ENCODE data around the gene AUH.

The AUH gene

DNA sequence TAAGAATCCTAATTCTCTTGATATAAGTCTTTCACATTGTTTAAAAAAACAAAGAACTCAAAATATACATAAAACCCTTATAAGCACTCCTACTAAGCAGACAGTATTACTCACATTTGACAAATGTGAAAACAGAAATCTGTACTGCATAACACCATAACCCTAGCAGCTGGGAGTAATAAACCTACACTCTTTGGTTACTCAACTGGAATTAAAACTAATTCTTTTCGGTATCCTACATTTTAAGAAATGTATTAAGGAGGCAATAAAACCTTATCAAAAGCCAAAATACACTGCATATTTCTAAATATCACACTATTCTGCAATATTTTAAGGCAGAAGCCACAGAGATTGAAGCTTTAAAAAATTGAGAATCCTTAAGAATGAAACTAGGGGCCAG is 6.8 kb downstream of the AUH start:
- H3K4me3 ChIP-seq (ENCODE audit: low read length), result no peak overlapping the region
- no peak overlapping the region for H3K9ac ChIP-seq (ENCODE audit: low read depth, low read length)
- peaks cover 10% of the 10 kb centered on the region for H3K4me1 ChIP-seq (ENCODE audit: insufficient read depth, low read length)
- 83% methylated on average over 1 of the region's 1 CpG for WGBS
- H3K36me3 ChIP-seq (ENCODE audit: insufficient read depth, low read length), result peaks cover 80% of the 10 kb centered on the region
- H3K9me3 ChIP-seq (ENCODE audit: insufficient read depth, low read depth, low read length), result no peaks in the 10 kb centered on the region
- no peak overlapping the region for H3K27ac ChIP-seq (ENCODE audit: low read depth, low read length)
- no peaks in the 10 kb centered on the region for H3K27me3 ChIP-seq (ENCODE audit: insufficient read depth, low read length)

DNA sequence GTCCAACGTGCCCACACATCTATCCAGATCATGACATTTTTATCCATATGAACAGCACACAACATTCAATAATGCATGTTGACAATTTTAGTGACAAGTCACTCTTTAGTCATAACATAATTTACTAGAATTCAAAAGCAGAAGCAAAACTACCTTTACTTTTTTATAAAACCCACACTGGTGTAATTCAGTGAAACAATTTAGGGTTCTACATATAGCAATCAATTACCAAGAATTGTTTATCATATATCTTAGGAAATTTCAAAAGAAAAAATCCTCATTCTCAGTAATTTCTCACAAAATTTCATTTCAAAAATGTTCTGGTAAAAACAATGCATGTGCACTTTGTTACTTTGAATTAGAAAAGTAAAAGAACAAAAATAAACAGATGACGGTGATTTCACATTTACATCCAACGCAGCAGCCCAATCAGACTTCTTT is 12.6 kb downstream of the AUH start:
- 89% methylated on average over 1 of the region's 3 CpGs for WGBS

DNA sequence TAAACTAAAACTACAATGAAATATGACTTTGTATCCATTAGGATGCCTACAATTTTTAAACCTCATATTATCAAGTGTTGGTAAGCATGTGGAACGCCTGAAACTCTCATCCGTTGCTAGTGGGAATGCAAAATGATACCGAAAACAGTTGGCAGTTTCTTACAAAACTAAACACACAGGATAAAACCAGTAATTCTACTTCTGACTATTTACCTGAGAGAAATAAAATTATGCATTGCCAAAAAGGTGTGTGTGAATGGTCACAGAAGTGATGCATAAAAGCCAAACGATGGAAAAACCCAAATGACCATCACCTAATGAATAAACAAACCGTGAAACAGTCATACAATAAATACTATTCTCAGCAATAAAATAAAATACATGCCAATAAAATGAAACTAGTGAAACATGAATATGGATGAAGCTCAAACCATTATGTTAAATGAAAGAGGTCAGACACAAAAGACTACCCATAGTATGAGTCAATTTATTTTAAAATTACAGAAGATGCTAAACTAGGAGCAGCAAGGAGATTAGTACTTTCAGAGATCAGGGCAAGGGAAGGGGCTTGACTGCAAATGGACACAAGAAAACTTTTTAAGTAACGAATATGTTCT is 13.4 kb downstream of the AUH start:
- H3K4me3 ChIP-seq (ENCODE audit: low read length), result no peak overlapping the region

More for the DNA sequence above, 12.6 kb downstream of the AUH start:
- Histone ChIP-seq H3K4me3 (ENCODE audit: low read length) (no peak overlapping the region), H3K36me3 (ENCODE audit: insufficient read depth, low read length) (peaks cover 31% of the 10 kb centered on the region), H3K9ac (ENCODE audit: low read depth, low read length) (no peak overlapping the region), H3K9me3 (ENCODE audit: insufficient read depth, low read depth, low read length) (no peaks in the 10 kb centered on the region), H3K4me1 (ENCODE audit: insufficient read depth, low read length) (peaks cover 30% of the 10 kb centered on the region), H3K27me3 (ENCODE audit: insufficient read depth, low read length) (no peaks in the 10 kb centered on the region), H3K27ac (ENCODE audit: low read depth, low read length) (no peak overlapping the region)

DNA sequence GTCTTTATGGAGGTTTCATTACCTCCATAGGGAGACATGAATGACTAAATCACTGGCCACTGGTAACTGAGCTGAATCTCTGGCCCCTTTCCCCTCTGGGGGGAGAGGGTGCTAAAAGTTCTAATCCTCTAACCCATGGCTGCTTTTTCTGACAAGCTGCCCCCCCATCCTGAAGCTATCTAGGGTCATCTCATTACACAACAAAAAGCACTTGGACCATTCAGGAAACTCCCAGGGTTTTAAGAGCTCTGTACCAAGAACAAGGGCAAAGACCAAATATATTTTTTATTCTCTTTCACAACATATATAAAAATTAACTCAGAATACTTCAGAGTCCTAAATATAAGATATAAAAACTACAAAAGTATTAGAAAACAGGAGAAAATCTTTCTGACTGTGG is 14.3 kb downstream of the AUH start:
- Histone ChIP-seq H3K4me1 (ENCODE audit: insufficient read depth, low read length) (peaks cover 36% of the 10 kb centered on the region), H3K27me3 (ENCODE audit: insufficient read depth, low read length) (no peaks in the 10 kb centered on the region), H3K36me3 (ENCODE audit: insufficient read depth, low read length) (peaks cover 28% of the 10 kb centered on the region), H3K27ac (ENCODE audit: low read depth, low read length) (no peak overlapping the region), H3K9ac (ENCODE audit: low read depth, low read length) (no peak overlapping the region), H3K4me3 (ENCODE audit: low read length) (no peak overlapping the region), H3K9me3 (ENCODE audit: insufficient read depth, low read depth, low read length) (no peaks in the 10 kb centered on the region)

More for the DNA sequence above, 13.4 kb downstream of the AUH start:
- Histone ChIP-seq H3K4me1 (ENCODE audit: insufficient read depth, low read length) (peaks cover 36% of the 10 kb centered on the region), H3K36me3 (ENCODE audit: insufficient read depth, low read length) (peaks cover 29% of the 10 kb centered on the region), H3K9me3 (ENCODE audit: insufficient read depth, low read depth, low read length) (no peaks in the 10 kb centered on the region), H3K27ac (ENCODE audit: low read depth, low read length) (no peak overlapping the region), H3K27me3 (ENCODE audit: insufficient read depth, low read length) (no peaks in the 10 kb centered on the region), H3K9ac (ENCODE audit: low read depth, low read length) (no peak overlapping the region)
- WGBS, result 91% methylated on average over 4 of the region's 6 CpGs

GRCh38 chr9:91346644-91347043 is 15.1 kb downstream of the AUH start:
- Histone ChIP-seq H3K4me3 (ENCODE audit: low read length) (no peak overlapping the region), H3K9me3 (ENCODE audit: insufficient read depth, low read depth, low read length) (no peaks in the 10 kb centered on the region), H3K4me1 (ENCODE audit: insufficient read depth, low read length) (peaks cover 36% of the 10 kb centered on the region), H3K27me3 (ENCODE audit: insufficient read depth, low read length) (no peaks in the 10 kb centered on the region), H3K27ac (ENCODE audit: low read depth, low read length) (no peak overlapping the region), H3K9ac (ENCODE audit: low read depth, low read length) (no peak overlapping the region), H3K36me3 (ENCODE audit: insufficient read depth, low read length) (peaks cover 28% of the 10 kb centered on the region)
- 96% methylated on average over 1 of the region's 1 CpG for WGBS

GRCh38 chr9:91345978-91346377 is 15.7 kb downstream of the AUH start:
- Histone ChIP-seq H3K9me3 (ENCODE audit: insufficient read depth, low read depth, low read length) (no peaks in the 10 kb centered on the region), H3K27ac (ENCODE audit: low read depth, low read length) (no peak overlapping the region)

GRCh38 chr9:91342575-91342974 is 19.1 kb downstream of the AUH start:
- H3K9ac ChIP-seq (ENCODE audit: low read depth, low read length), result no peak overlapping the region
- no peaks in the 10 kb centered on the region for H3K27me3 ChIP-seq (ENCODE audit: insufficient read depth, low read length)
- peaks cover 31% of the 10 kb centered on the region for H3K4me1 ChIP-seq (ENCODE audit: insufficient read depth, low read length)
- no peak overlapping the region for H3K4me3 ChIP-seq (ENCODE audit: low read length)
- no peak overlapping the region for H3K27ac ChIP-seq (ENCODE audit: low read depth, low read length)
- no peaks in the 10 kb centered on the region for H3K9me3 ChIP-seq (ENCODE audit: insufficient read depth, low read depth, low read length)
- H3K36me3 ChIP-seq (ENCODE audit: insufficient read depth, low read length), result peaks cover 41% of the 10 kb centered on the region
- 94% methylated on average over 3 of the region's 3 CpGs for WGBS

More at GRCh38 chr9:91345978-91346377, 15.7 kb downstream of the AUH start:
- peaks cover 27% of the 10 kb centered on the region for H3K36me3 ChIP-seq (ENCODE audit: insufficient read depth, low read length)
- WGBS, result 73% methylated on average over 4 of the region's 4 CpGs
- H3K27me3 ChIP-seq (ENCODE audit: insufficient read depth, low read length), result no peaks in the 10 kb centered on the region
- no peak overlapping the region for H3K9ac ChIP-seq (ENCODE audit: low read depth, low read length)
- H3K4me3 ChIP-seq (ENCODE audit: low read length), result no peak overlapping the region
- peaks cover 36% of the 10 kb centered on the region for H3K4me1 ChIP-seq (ENCODE audit: insufficient read depth, low read length)

DNA sequence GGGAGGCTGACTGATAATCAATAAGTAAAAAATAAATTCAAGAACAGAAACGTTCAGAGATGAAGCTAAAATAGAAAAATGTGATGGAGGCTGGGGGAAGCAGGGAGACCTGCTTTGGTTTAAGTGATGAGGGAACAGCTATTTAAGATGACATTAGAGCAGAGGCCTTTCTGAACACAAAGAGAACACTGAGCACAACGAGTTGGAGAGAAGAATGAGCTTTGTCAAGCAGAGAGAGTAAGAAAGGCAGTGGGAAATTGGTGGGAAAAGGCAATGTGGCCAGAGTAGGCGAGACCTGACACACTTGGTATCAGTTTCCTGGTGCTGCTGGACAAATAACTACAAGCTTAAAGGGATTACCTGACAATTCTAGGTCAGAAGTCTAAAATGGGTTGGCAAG is 20.0 kb downstream of the AUH start:
- WGBS, result 95% methylated on average over 3 of the region's 3 CpGs
- H3K27ac ChIP-seq (ENCODE audit: low read depth, low read length), result no peak overlapping the region
- H3K9me3 ChIP-seq (ENCODE audit: insufficient read depth, low read depth, low read length), result no peaks in the 10 kb centered on the region
- H3K4me3 ChIP-seq (ENCODE audit: low read length), result no peak overlapping the region
- no peaks in the 10 kb centered on the region for H3K27me3 ChIP-seq (ENCODE audit: insufficient read depth, low read length)
- peaks cover 23% of the 10 kb centered on the region for H3K4me1 ChIP-seq (ENCODE audit: insufficient read depth, low read length)
- peaks cover 41% of the 10 kb centered on the region for H3K36me3 ChIP-seq (ENCODE audit: insufficient read depth, low read length)
- no peak overlapping the region for H3K9ac ChIP-seq (ENCODE audit: low read depth, low read length)

DNA sequence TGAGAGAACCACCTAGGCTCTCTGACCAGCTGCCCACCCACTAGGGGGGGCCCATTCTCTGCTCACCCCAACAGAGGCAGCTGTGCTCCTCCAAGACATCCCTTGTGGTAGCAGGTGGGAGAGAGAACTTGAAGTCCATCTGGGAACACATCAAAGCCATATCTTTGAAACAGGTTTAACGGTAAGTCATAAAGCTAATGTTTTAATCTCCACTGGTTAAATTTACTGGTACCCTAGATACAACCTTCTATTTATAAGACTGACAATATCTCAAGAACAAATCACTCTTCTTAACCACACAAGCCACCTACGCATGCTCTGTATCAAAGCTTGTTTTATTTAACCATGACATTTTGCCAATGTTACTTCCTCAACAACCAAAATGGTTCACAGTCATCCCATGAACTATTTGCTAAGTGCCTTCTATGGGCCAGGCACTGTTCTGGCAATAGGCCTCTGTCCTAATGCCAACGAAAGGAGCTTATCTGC is 20.4 kb downstream of the AUH start:
- H3K36me3 ChIP-seq (ENCODE audit: insufficient read depth, low read length), result peaks cover 41% of the 10 kb centered on the region
- 99% methylated on average over 3 of the region's 3 CpGs for WGBS
- no peak overlapping the region for H3K9ac ChIP-seq (ENCODE audit: low read depth, low read length)
- no peaks in the 10 kb centered on the region for H3K27me3 ChIP-seq (ENCODE audit: insufficient read depth, low read length)
- no peaks in the 10 kb centered on the region for H3K9me3 ChIP-seq (ENCODE audit: insufficient read depth, low read depth, low read length)
- H3K4me3 ChIP-seq (ENCODE audit: low read length), result no peak overlapping the region
- H3K4me1 ChIP-seq (ENCODE audit: insufficient read depth, low read length), result peaks cover 18% of the 10 kb centered on the region
- H3K27ac ChIP-seq (ENCODE audit: low read depth, low read length), result no peak overlapping the region

DNA sequence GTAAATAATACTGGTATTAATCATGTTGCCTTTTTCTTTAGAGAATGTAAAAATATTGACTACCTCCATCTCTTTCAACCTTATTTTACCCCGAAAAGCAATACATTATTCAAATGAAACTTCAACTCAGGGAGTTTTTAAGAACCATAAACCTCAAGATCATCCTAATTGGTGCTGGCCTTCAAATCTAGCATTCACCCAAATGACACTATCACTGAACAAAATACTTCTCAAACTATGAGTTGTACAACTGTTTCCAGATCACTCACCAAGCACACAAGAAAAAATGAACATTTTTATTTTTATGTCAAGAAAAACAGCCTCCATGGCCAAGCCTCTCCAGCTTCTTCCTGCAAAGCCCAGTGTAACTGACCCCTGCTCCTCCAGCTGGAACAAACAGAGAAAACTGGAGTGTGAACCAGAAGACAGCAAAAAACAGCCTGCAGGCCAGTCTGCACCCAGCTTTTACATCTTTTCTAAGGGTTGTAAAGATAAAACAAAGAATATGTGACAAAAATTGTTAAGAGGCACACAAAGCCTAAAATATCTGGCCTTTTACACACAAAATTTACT is 21.2 kb downstream of the AUH start:
- H3K36me3 ChIP-seq (ENCODE audit: insufficient read depth, low read length), result peaks cover 41% of the 10 kb centered on the region

DNA sequence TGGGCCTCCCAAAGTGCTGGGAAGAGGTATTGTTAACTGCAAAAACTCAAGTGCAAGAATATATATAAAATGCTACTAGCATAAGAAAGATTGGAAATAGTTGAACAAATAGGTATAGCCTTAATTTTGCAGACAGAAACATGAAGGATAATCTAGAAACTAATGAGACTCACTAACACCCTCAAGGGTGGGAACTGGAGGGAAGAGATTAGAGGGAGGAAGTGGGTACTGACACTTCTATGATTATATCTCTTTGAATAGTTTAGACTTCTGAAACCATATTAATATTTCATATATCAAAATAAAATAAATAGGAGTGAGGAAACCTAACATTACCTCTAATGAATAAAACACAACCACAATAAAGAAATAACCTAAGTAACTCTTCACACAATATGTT is 23.0 kb downstream of the AUH start:
- Histone ChIP-seq H3K27me3 (ENCODE audit: insufficient read depth, low read length) (no peaks in the 10 kb centered on the region), H3K4me3 (ENCODE audit: low read length) (no peak overlapping the region), H3K9me3 (ENCODE audit: insufficient read depth, low read depth, low read length) (no peaks in the 10 kb centered on the region), H3K4me1 (ENCODE audit: insufficient read depth, low read length) (peaks cover 2% of the 10 kb centered on the region), H3K9ac (ENCODE audit: low read depth, low read length) (no peak overlapping the region), H3K36me3 (ENCODE audit: insufficient read depth, low read length) (peaks cover 41% of the 10 kb centered on the region), H3K27ac (ENCODE audit: low read depth, low read length) (no peak overlapping the region)

More for the DNA sequence above, 21.2 kb downstream of the AUH start:
- no peak overlapping the region for H3K4me3 ChIP-seq (ENCODE audit: low read length)
- H3K27ac ChIP-seq (ENCODE audit: low read depth, low read length), result no peak overlapping the region
- WGBS, result 90% methylated on average over 1 of the region's 1 CpG
- peaks cover 14% of the 10 kb centered on the region for H3K4me1 ChIP-seq (ENCODE audit: insufficient read depth, low read length)
- H3K9me3 ChIP-seq (ENCODE audit: insufficient read depth, low read depth, low read length), result no peaks in the 10 kb centered on the region
- H3K9ac ChIP-seq (ENCODE audit: low read depth, low read length), result no peak overlapping the region
- H3K27me3 ChIP-seq (ENCODE audit: insufficient read depth, low read length), result no peaks in the 10 kb centered on the region

All from HUES64 (cell line).